HuH-7.5 (cell line): ENCODE data around the gene ARMS2.

Experiments
- DNase-seq: peaks from one replicate; pipeline ENCODE4 v3.0.0; 2011; ENCODE audit warnings: low spot score

Gene ARMS2

GRCh38 chr10:122473116-122473515 is 18.7 kb downstream of the ARMS2 start:
- DNase-seq, result no peak

GRCh38 chr10:122474131-122474818 is 19.8 kb downstream of the ARMS2 start:
- no peak for DNase-seq

- no peak for DNase-seq
Observed at GRCh38 chr10:122475100-122475499, 20.6 kb downstream of the ARMS2 start.

GRCh38 chr10:122475591-122476332 is 21.3 kb downstream of the ARMS2 start:
- DNase-seq, result no peak

- DNase-seq, result no peak
Observed at GRCh38 chr10:122476333-122476695, 21.9 kb downstream of the ARMS2 start.

- no peak for DNase-seq
Observed at GRCh38 chr10:122477436-122477835, 23.0 kb downstream of the ARMS2 start.

GRCh38 chr10:122478971-122479370 is 24.5 kb downstream of the ARMS2 start:
- no peak for DNase-seq

- DNase-seq, result no peak
Observed at GRCh38 chr10:122480146-122480833, 25.8 kb downstream of the ARMS2 start.

GRCh38 chr10:122481296-122482056 is 27.0 kb downstream of the ARMS2 start:
- no peak for DNase-seq

GRCh38 chr10:122484276-122485060 is 30.0 kb downstream of the ARMS2 start:
- DNase-seq, result no peak

GRCh38 chr10:122485670-122486069 is 31.2 kb downstream of the ARMS2 start:
- no peak for DNase-seq

GRCh38 chr10:122486406-122487080 is 32.1 kb downstream of the ARMS2 start:
- no peak for DNase-seq

GRCh38 chr10:122487174-122487765 is 32.8 kb downstream of the ARMS2 start:
- DNase-seq, result no peak

GRCh38 chr10:122490268-122490667 is 35.8 kb downstream of the ARMS2 start:
- DNase-seq, result no peak

GRCh38 chr10:122490786-122491680 is 36.6 kb downstream of the ARMS2 start:
- DNase-seq, result no peak

- no peak for DNase-seq
Observed at GRCh38 chr10:122492006-122492405, 37.6 kb downstream of the ARMS2 start.

- DNase-seq, result no peak
Observed at GRCh38 chr10:122492999-122493481, 38.6 kb downstream of the ARMS2 start.

GRCh38 chr10:122493761-122494160 is 39.3 kb downstream of the ARMS2 start:
- DNase-seq, result no peak

- DNase-seq, result no peak
Observed at GRCh38 chr10:122494173-122494820, 39.8 kb downstream of the ARMS2 start.
